ENCODE data around the gene CNBP. TPM values are rescaled to one million over a fixed set of nuclear protein-coding genes. Genes with fewer than 3 reads are reported as not detected.
"Not testable (repeated sequence)": the region's sequence is repeated elsewhere in the genome, so short reads cannot be mapped to it uniquely, and the experiment has no call there.

The CNBP gene
- total RNA-seq, 1 experiment from 2014 or later: 331 TPM

GRCh38 chr3:129196601-129197000 is 12.9 kb upstream of the CNBP start:
- no peak for DNase-seq
- Mint-ChIP-seq H3K9me3 (ENCODE audit: low read depth, unreplicated experiment) (no peaks in the 10 kb centered on the region), H3K4me1 (ENCODE audit: low read depth, unreplicated experiment) (peaks cover 23% of the 10 kb centered on the region), H3K27ac (ENCODE audit: unreplicated experiment) (no peak overlapping the region), H3K36me3 (ENCODE audit: insufficient read depth, unreplicated experiment) (no peaks in the 10 kb centered on the region), H3K4me3 (ENCODE audit: low read depth, unreplicated experiment) (no peak overlapping the region), H3K27me3 (ENCODE audit: unreplicated experiment) (no peaks in the 10 kb centered on the region)
- no TSS peak for BruUV-seq (replicated peaks)
- CTCF ChIA-PET: interaction anchor here (1.4 kb wide), 1 partner anchor 11 kb away, joined by 4 read pairs; no protein-coding TSS in a partner anchor
- intact Hi-C loops (cut with micrococcal nuclease; ENCODE audit: unreplicated experiment): no loop called here
- no peak for TF ChIP-seq CTCF (IDR thresholded peaks at IDR 0.05; ENCODE audit: unreplicated experiment)

DNA sequence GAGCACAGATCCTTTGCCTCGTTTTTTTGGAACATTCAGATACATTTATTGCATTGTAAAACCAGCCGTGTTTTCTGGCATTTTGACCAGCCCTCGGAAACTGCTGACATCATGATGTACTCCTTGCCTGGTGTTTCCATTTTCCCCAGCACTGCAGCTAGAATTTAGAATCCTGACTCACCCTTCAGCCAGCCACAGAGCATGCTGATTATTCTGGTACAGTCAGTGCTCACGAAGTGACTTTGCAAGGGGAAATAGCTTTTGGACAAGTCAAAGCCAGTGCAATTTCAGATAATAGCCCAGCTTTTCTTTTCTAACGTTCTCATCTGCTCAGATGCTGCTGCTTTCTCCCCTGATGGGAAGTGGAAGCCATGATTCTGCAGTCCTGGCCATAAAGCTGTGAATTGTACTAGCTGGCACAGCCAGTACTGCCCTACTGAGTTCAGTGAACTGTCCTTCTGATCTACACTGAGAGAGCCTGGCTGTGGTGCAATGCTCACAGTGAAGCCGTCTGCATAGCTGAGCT is 12.1 kb upstream of the CNBP start:
- Mint-ChIP-seq H3K27me3 (ENCODE audit: unreplicated experiment) (no peaks in the 10 kb centered on the region), H3K4me3 (ENCODE audit: low read depth, unreplicated experiment) (no peak overlapping the region), H3K9me3 (ENCODE audit: low read depth, unreplicated experiment) (no peaks in the 10 kb centered on the region), H3K4me1 (ENCODE audit: low read depth, unreplicated experiment) (peaks cover 23% of the 10 kb centered on the region), H3K36me3 (ENCODE audit: insufficient read depth, unreplicated experiment) (no peaks in the 10 kb centered on the region), H3K27ac (ENCODE audit: unreplicated experiment) (no peak overlapping the region)
- CTCF ChIA-PET: interaction anchor here (1.1 to 1.4 kb wide), 2 partner anchors 10 to 14 kb away, joined by 3 to 4 read pairs; no protein-coding TSS in a partner anchor
- intact Hi-C loops (cut with micrococcal nuclease; ENCODE audit: unreplicated experiment): no loop called here
- DNase-seq: no peak
- no TSS peak for BruUV-seq (replicated peaks)
- TF ChIP-seq CTCF (IDR thresholded peaks at IDR 0.05; ENCODE audit: unreplicated experiment): no peak

- H3K4me3 Mint-ChIP-seq (ENCODE audit: low read depth, unreplicated experiment); DNase-seq; intact Hi-C loops (cut with micrococcal nuclease; ENCODE audit: unreplicated experiment); H3K27ac Mint-ChIP-seq (ENCODE audit: unreplicated experiment); H3K27me3 Mint-ChIP-seq (ENCODE audit: unreplicated experiment); CTCF ChIA-PET; H3K9me3 Mint-ChIP-seq (ENCODE audit: low read depth, unreplicated experiment); BruUV-seq (replicated peaks); H3K4me1 Mint-ChIP-seq (ENCODE audit: low read depth, unreplicated experiment); H3K36me3 Mint-ChIP-seq (ENCODE audit: insufficient read depth, unreplicated experiment): not testable (repeated sequence)
These were observed 6.1 kb upstream of the CNBP start for GRCh38 chr3:129189793-129190192.

- no TSS peak for BruUV-seq (replicated peaks)
- Mint-ChIP-seq H3K27me3 (ENCODE audit: unreplicated experiment) (no peaks in the 10 kb centered on the region), H3K36me3 (ENCODE audit: insufficient read depth, unreplicated experiment) (peaks cover 18% of the 10 kb centered on the region), H3K27ac (ENCODE audit: unreplicated experiment) (no peak overlapping the region), H3K4me3 (ENCODE audit: low read depth, unreplicated experiment) (no peak overlapping the region), H3K4me1 (ENCODE audit: low read depth, unreplicated experiment) (peaks cover 6% of the 10 kb centered on the region), H3K9me3 (ENCODE audit: low read depth, unreplicated experiment) (no peaks in the 10 kb centered on the region)
- intact Hi-C loops (cut with micrococcal nuclease; ENCODE audit: unreplicated experiment): no loop called here
- no peak for TF ChIP-seq CTCF (IDR thresholded peaks at IDR 0.05; ENCODE audit: unreplicated experiment)
- CTCF ChIA-PET: interaction anchor here (0.6 kb wide), 1 partner anchor 36 kb away, joined by 3 read pairs; no protein-coding TSS in a partner anchor
- DNase-seq: no peak
These were observed 4.2 kb upstream of the CNBP start for GRCh38 chr3:129187857-129188256.

DNA sequence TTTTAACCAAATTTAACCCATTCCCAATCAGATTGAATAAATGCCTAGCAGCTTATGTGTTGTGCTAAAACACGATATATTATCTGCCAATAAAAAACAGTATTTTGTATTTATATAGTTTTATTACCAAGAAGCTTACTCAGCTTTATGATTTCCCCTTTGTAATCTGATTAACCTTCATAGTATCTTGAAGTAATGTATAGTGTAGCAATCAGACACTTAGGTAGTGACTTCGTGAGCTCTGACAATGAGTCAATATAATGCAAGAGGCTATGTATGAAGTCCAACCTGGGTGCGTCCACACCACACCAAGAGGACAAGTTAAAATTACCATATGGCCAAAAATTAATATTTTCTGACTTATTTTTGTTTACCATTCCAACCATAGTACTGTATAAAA is 2.1 kb upstream of the CNBP start:
- TF ChIP-seq CTCF (IDR thresholded peaks at IDR 0.05; ENCODE audit: unreplicated experiment): no peak
- Mint-ChIP-seq H3K4me1 (ENCODE audit: low read depth, unreplicated experiment) (peaks cover 7% of the 10 kb centered on the region), H3K9me3 (ENCODE audit: low read depth, unreplicated experiment) (no peaks in the 10 kb centered on the region), H3K36me3 (ENCODE audit: insufficient read depth, unreplicated experiment) (peaks cover 39% of the 10 kb centered on the region), H3K27ac (ENCODE audit: unreplicated experiment) (peak overlapping the region; percentile 28), H3K27me3 (ENCODE audit: unreplicated experiment) (no peaks in the 10 kb centered on the region), H3K4me3 (ENCODE audit: low read depth, unreplicated experiment) (peak overlapping the region; percentile 100)
- CTCF ChIA-PET: interaction anchor here (0.6 to 2.1 kb wide), 4 partner anchors 10 to 60 kb away, joined by 3 to 7 read pairs (median 5); no protein-coding TSS in a partner anchor
- intact Hi-C loops (cut with micrococcal nuclease; ENCODE audit: unreplicated experiment): no loop called here
- DNase-seq: no peak
- BruUV-seq (replicated peaks): no TSS peak

DNA sequence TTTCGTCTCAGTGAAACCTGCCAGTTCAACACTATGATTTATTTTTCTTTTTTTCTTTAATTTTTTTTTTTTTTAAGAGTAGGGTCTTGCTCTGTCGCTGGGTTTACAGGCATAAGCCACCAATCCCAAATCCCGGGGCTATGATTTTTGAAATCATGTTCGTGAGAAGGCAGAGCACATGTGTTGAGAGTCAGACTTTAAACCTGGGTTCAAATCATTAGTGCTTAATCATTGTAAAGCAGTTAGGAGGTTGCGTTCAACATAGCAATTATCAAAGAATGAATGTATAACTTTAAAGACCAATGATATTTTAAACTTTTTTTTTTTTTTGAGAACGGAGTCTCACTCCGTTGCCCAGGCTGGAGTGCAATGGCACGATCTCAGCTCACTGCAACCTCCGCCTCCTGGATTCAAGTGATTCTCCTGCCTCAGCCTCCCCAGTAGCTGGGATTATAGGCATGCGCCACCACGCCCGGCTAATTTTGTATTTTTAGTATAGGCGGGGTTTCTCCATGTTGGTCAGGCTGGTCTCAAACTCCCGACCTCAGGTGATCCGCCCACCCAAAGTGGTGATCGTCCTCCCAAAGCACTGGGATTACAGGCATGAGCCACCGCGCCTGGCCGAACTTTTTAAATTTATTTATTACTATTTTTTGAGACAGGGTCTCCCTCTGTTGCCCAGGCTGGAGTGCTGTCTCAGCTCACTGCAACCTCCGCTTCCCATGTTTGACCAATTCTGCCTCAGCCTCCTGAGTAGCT is 1.3 kb upstream of the CNBP start:
- not testable (repeated sequence) for H3K9me3 Mint-ChIP-seq (ENCODE audit: low read depth, unreplicated experiment); H3K27me3 Mint-ChIP-seq (ENCODE audit: unreplicated experiment); DNase-seq; BruUV-seq (replicated peaks)
- peak overlapping the region; percentile 99 for H3K27ac Mint-ChIP-seq (ENCODE audit: unreplicated experiment)
- CTCF ChIA-PET: interaction anchor here (1.0 to 1.9 kb wide), 2 partner anchors 11 to 29 kb away, joined by 3 to 4 read pairs; no protein-coding TSS in a partner anchor
- peaks cover 47% of the 10 kb centered on the region for H3K36me3 Mint-ChIP-seq (ENCODE audit: insufficient read depth, unreplicated experiment)
- H3K4me1 Mint-ChIP-seq (ENCODE audit: low read depth, unreplicated experiment): peaks cover 15% of the 10 kb centered on the region
- intact Hi-C loops (cut with micrococcal nuclease; ENCODE audit: unreplicated experiment): loop anchor here (5.0 kb wide), 1 partner anchor 133 kb away; no protein-coding TSS in a partner anchor
- H3K4me3 Mint-ChIP-seq (ENCODE audit: low read depth, unreplicated experiment): peak overlapping the region; percentile 100
